ENCODE data around the gene LHX5.

Gene LHX5

GRCh38 chr12:113439301-113439597 lies 32.4 kb downstream of the LHX5 start:
- DNase-seq (ENCODE audit: low spot score) = no peak

- DNase-seq (ENCODE audit: low spot score) = no peak
These were observed 33.0 kb downstream of the LHX5 start for GRCh38 chr12:113438523-113439300.

- DNase-seq (ENCODE audit: low spot score) = no peak
These were observed 34.0 kb downstream of the LHX5 start for GRCh38 chr12:113437729-113438100.

- no peak for DNase-seq (ENCODE audit: low spot score)
These were observed 34.5 kb downstream of the LHX5 start for GRCh38 chr12:113436993-113437728.

GRCh38 chr12:113436586-113436985 lies 35.1 kb downstream of the LHX5 start:
- DNase-seq (ENCODE audit: low spot score) = no peak

- no peak for DNase-seq (ENCODE audit: low spot score)
These were observed 36.3 kb downstream of the LHX5 start for GRCh38 chr12:113435367-113435766.

GRCh38 chr12:113432986-113433385 lies 38.7 kb downstream of the LHX5 start:
- no peak for DNase-seq (ENCODE audit: low spot score)

GRCh38 chr12:113428482-113428881 lies 43.2 kb downstream of the LHX5 start:
- no peak for DNase-seq (ENCODE audit: low spot score)

GRCh38 chr12:113427882-113428281 lies 43.8 kb downstream of the LHX5 start:
- no peak for DNase-seq (ENCODE audit: low spot score)

GRCh38 chr12:113425960-113426453 lies 45.7 kb downstream of the LHX5 start:
- DNase-seq (ENCODE audit: low spot score) = no peak

- peak; percentile 81 for DNase-seq (ENCODE audit: low spot score)
These were observed 46.5 kb downstream of the LHX5 start for GRCh38 chr12:113424915-113425823.

GRCh38 chr12:113424456-113424855 lies 47.2 kb downstream of the LHX5 start:
- DNase-seq (ENCODE audit: low spot score) = no peak

GRCh38 chr12:113422886-113423669 lies 48.6 kb downstream of the LHX5 start:
- DNase-seq (ENCODE audit: low spot score) = no peak

GRCh38 chr12:113422030-113422885 lies 49.4 kb downstream of the LHX5 start, which contains the start of gene SDSL:
TSS of gene SDSL (plus strand) at chr12:113422380. CDS start at chr12:113427983, 5,603 bp downstream.
- DNase-seq (ENCODE audit: low spot score) = no peak

GRCh38 chr12:113420996-113421595 lies 50.6 kb downstream of the LHX5 start:
- no peak for DNase-seq (ENCODE audit: low spot score)

- DNase-seq (ENCODE audit: low spot score) = no peak
These were observed 53.3 kb downstream of the LHX5 start for GRCh38 chr12:113418213-113418879.

GRCh38 chr12:113416091-113416754 lies 55.4 kb downstream of the LHX5 start:
- no peak for DNase-seq (ENCODE audit: low spot score)

- DNase-seq (ENCODE audit: low spot score) = no peak
These were observed 57.1 kb downstream of the LHX5 start for GRCh38 chr12:113414519-113415038.

- DNase-seq (ENCODE audit: low spot score) = no peak
These were observed 58.2 kb downstream of the LHX5 start for GRCh38 chr12:113413488-113413939.

All from D341Med (cell line).